IMR-90 (cell line): Measurements from ENCODE around the gene PRSS53. TPM values are rescaled to one million over a fixed set of nuclear protein-coding genes. Genes with fewer than 3 reads are reported as not detected.

Experiments used
- CTCF ChIP-seq: conservative IDR thresholded peaks from 2 replicates; pipeline ENCODE4 v1.5.1; 2012; ENCODE audit warnings: mild to moderate bottlenecking, low read depth, low read length, improper control_type of control experiment
- polyA plus RNA-seq, 3 experiments: library from polyadenylated mRNA; depleted of rRNA; stranded (reverse); fragments of >200 nt; gene quantifications; 2 replicates each; pipeline ENCODE4 v1.2.3, GENCODE V29; 2012; ENCODE audit warnings: low replicate concordance in 1 of 3
- total RNA-seq: library from RNA; depleted of rRNA; stranded (reverse); fragments of >200 nt; gene quantifications from 2 replicates; pipeline ENCODE4 v1.2.3, GENCODE V29; 2012

Gene PRSS53
- total and polyA plus RNA-seq, 2 of the 4 experiments (the other 2 are of a cell fraction) = 0.72 to 5.9 TPM

- TF ChIP-seq CTCF = no peak
Measured at GRCh38 chr16:31118223-31119155, 29.7 kb upstream of the PRSS53 start (continued).
